ENCODE measurements around the gene SCO2. TPM values are rescaled to one million over a fixed set of nuclear protein-coding genes. Genes with fewer than 3 reads are reported as not detected.

The SCO2 gene
- total RNA-seq, 2 donors from 2014 or later: 1.8 to 5.8 TPM

GRCh38 chr22:50505776-50506610 is 19.4 kb downstream of the SCO2 start:
- H3K27ac ChIP-seq: no peak overlapping the region
- no peak for TF ChIP-seq CTCF (IDR thresholded peaks at IDR 0.05)
- peaks cover 16% of the 10 kb centered on the region for H3K4me1 ChIP-seq
- peaks cover 9% of the 10 kb centered on the region for H3K36me3 ChIP-seq
- H3K27me3 ChIP-seq: no peaks in the 10 kb centered on the region
- intact Hi-C loops (cut with DNase I): loop anchor here (10.0 kb wide), 1 partner anchor 251 kb away; the partner anchor contains the start of gene HDAC10
- no peaks in the 10 kb centered on the region for H3K9me3 ChIP-seq
- DNase-seq: no peak
- H3K4me3 ChIP-seq: peak overlapping the region; percentile 70
- H3K9ac ChIP-seq (ENCODE audit: low read depth in 2 of 2, low read length in 2 of 2): peak overlapping the region in 1 of 2 donors; percentile 91

GRCh38 chr22:50505276-50505775 is 20.1 kb downstream of the SCO2 start:
- no peak for TF ChIP-seq CTCF (IDR thresholded peaks at IDR 0.05)
- Histone ChIP-seq H3K4me3 (no peak overlapping the region), H3K27ac (no peak overlapping the region), H3K9ac (ENCODE audit: low read depth in 2 of 2, low read length in 2 of 2) (no peak overlapping the region), H3K9me3 (no peaks in the 10 kb centered on the region), H3K27me3 (no peaks in the 10 kb centered on the region), H3K4me1 (peaks cover 16% of the 10 kb centered on the region), H3K36me3 (peaks cover 9% of the 10 kb centered on the region)
- DNase-seq: no peak
- intact Hi-C loops (cut with DNase I): loop anchor here (10.0 kb wide), 1 partner anchor 251 kb away; the partner anchor contains the start of gene HDAC10

GRCh38 chr22:50504369-50505211 is 20.8 kb downstream of the SCO2 start:
- H3K9ac ChIP-seq (ENCODE audit: low read depth in 2 of 2, low read length in 2 of 2): no peak overlapping the region
- TF ChIP-seq CTCF (IDR thresholded peaks at IDR 0.05): no peak
- intact Hi-C loops (cut with DNase I): loop anchor here (10.0 kb wide), 1 partner anchor 250 kb away; the partner anchor contains the start of gene HDAC10
- no peak overlapping the region for H3K4me3 ChIP-seq
- H3K27me3 ChIP-seq: no peaks in the 10 kb centered on the region
- H3K4me1 ChIP-seq: peaks cover 16% of the 10 kb centered on the region
- no peak for DNase-seq
- H3K9me3 ChIP-seq: no peaks in the 10 kb centered on the region
- H3K27ac ChIP-seq: no peak overlapping the region
- peaks cover 9% of the 10 kb centered on the region for H3K36me3 ChIP-seq

GRCh38 chr22:50503475-50504145 is 21.8 kb downstream of the SCO2 start:
- TF ChIP-seq CTCF (IDR thresholded peaks at IDR 0.05): no peak
- H3K27ac ChIP-seq: no peak overlapping the region
- H3K36me3 ChIP-seq: peaks cover 9% of the 10 kb centered on the region
- H3K9me3 ChIP-seq: no peaks in the 10 kb centered on the region
- H3K9ac ChIP-seq (ENCODE audit: low read depth in 2 of 2, low read length in 2 of 2): no peak overlapping the region
- DNase-seq: no peak
- no peaks in the 10 kb centered on the region for H3K27me3 ChIP-seq
- peaks cover 11% of the 10 kb centered on the region for H3K4me1 ChIP-seq
- intact Hi-C loops (cut with DNase I): loop anchor here (10.0 kb wide), 1 partner anchor 249 kb away; the partner anchor contains the start of gene HDAC10
- no peak overlapping the region for H3K4me3 ChIP-seq

Measured in colonic mucosa (tissue), 4 donors.